DOHH2 (cell line): Measurements from ENCODE around the gene LAMC3.

Source experiments
- H3F3A ChIP-seq: fragments of 200-600 bp; sonication (generic), shearing (Covaris generic); 2 replicates; pipeline ENCODE4 v1.6.0; 2016; ENCODE audit warnings: antibody characterized with exemption, mild to moderate bottlenecking; ENCODE audit not compliant: control insufficient read depth, insufficient read depth
- H3K27ac ChIP-seq: fragments of 200-600 bp; sonication (generic); 2 replicates; pipeline ENCODE4 v1.5.1; 2014; ENCODE audit warnings: low read depth, mild to moderate bottlenecking, low read length, moderate library complexity
- H3K27me3 ChIP-seq: fragments of 200-600 bp; sonication (generic); 2 replicates; pipeline ENCODE4 v1.6.1; 2014; ENCODE audit warnings: mild to moderate bottlenecking, low read length, mixed read lengths; ENCODE audit not compliant: control insufficient read depth
- H3K36me3 ChIP-seq: fragments of 200-600 bp; sonication (generic); 2 replicates; pipeline ENCODE4 v1.6.1; 2014; ENCODE audit warnings: mild to moderate bottlenecking, low read length, moderate library complexity, mixed read lengths; ENCODE audit not compliant: control insufficient read depth
- H3K4me1 ChIP-seq: fragments of 200-600 bp; sonication (generic); 2 replicates; pipeline ENCODE4 v1.6.1; 2014; ENCODE audit warnings: mild to moderate bottlenecking, low read length, mixed read lengths; ENCODE audit not compliant: control insufficient read depth
- H3K4me2 ChIP-seq: fragments of 200-600 bp; sonication (generic); 2 replicates; pipeline ENCODE4 v1.6.0; 2014; ENCODE audit warnings: mild to moderate bottlenecking, low read length, moderate library complexity
- H3K4me3 ChIP-seq: fragments of 200-600 bp; sonication (generic); 2 replicates; pipeline ENCODE4 v1.5.1; 2014; ENCODE audit warnings: mild to moderate bottlenecking, low read length, mixed read lengths
- H3K79me2 ChIP-seq: fragments of 200-600 bp; sonication (generic); 2 replicates; pipeline ENCODE4 v1.6.1; 2014; ENCODE audit warnings: mild to moderate bottlenecking, low read length, mixed read lengths; ENCODE audit not compliant: control insufficient read depth
- H3K9me2 ChIP-seq: fragments of 200-600 bp; sonication (generic); replicated peaks from 2 replicates; pipeline ENCODE4 v1.6.1; 2014; ENCODE audit warnings: mild to moderate bottlenecking, low read length, mixed read lengths; ENCODE audit not compliant: control insufficient read depth
- H3K9me3 ChIP-seq: fragments of 200-600 bp; sonication (generic); 2 replicates; pipeline ENCODE4 v1.6.1; 2014; ENCODE audit warnings: antibody characterized with exemption, low read length, mixed read lengths; ENCODE audit not compliant: control insufficient read depth, insufficient read depth
- H4K20me1 ChIP-seq: fragments of 200-600 bp; sonication (generic); 2 replicates; pipeline ENCODE4 v1.6.0; 2014; ENCODE audit warnings: low read depth, mild to moderate bottlenecking, antibody characterized with exemption, low read length, moderate library complexity; ENCODE audit not compliant: control insufficient read depth, insufficient read depth
- CTCF ChIP-seq: fragments of 200-600 bp; sonication (generic); IDR thresholded peaks from one replicate; pipeline ENCODE4 v1.5.1; 2014; ENCODE audit warnings: antibody characterized with exemption, mild to moderate bottlenecking, low read depth, low read length; ENCODE audit not compliant: poor library complexity, severe bottlenecking
- EZH2phosphoT487 ChIP-seq: fragments of 200-600 bp; sonication (generic); IDR thresholded peaks from 2 replicates; pipeline ENCODE4 v1.6.1; 2017; ENCODE audit warnings: borderline replicate concordance, mild to moderate bottlenecking, antibody characterized with exemption, low read length, moderate library complexity, mixed read lengths

The LAMC3 gene

GRCh38 chr9:131030239-131031004, 21.4 kb downstream of the LAMC3 start:
- H3K4me3 ChIP-seq: no peak overlapping the region
- no peak overlapping the region for H3K4me2 ChIP-seq
- no peaks in the 10 kb centered on the region for H3K27me3 ChIP-seq
- no peak overlapping the region for H3K27ac ChIP-seq
- no peaks in the 10 kb centered on the region for H3K36me3 ChIP-seq
- TF ChIP-seq EZH2phosphoT487 (no peak), CTCF (no peak)
- H3K9me2 ChIP-seq: no peaks in the 10 kb centered on the region
- no peaks in the 10 kb centered on the region for H3K9me3 ChIP-seq
- no peaks in the 10 kb centered on the region for H4K20me1 ChIP-seq
- no peaks in the 10 kb centered on the region for H3K4me1 ChIP-seq
- H3F3A ChIP-seq: no peaks in the 10 kb centered on the region
- H3K79me2 ChIP-seq: no peaks in the 10 kb centered on the region

GRCh38 chr9:131031005-131031641, 22.1 kb downstream of the LAMC3 start:
- Histone ChIP-seq H3K27me3 (no peaks in the 10 kb centered on the region), H3K27ac (no peak overlapping the region), H4K20me1 (no peaks in the 10 kb centered on the region), H3K4me3 (no peak overlapping the region), H3F3A (no peaks in the 10 kb centered on the region), H3K9me3 (no peaks in the 10 kb centered on the region), H3K79me2 (no peaks in the 10 kb centered on the region), H3K4me2 (no peak overlapping the region), H3K4me1 (no peaks in the 10 kb centered on the region), H3K36me3 (no peaks in the 10 kb centered on the region), H3K9me2 (no peaks in the 10 kb centered on the region)
- TF ChIP-seq CTCF (no peak), EZH2phosphoT487 (no peak)

GRCh38 chr9:131031642-131032005, 22.6 kb downstream of the LAMC3 start:
- H3K4me1 ChIP-seq: no peaks in the 10 kb centered on the region
- H3K27me3 ChIP-seq: no peaks in the 10 kb centered on the region
- H3K36me3 ChIP-seq: no peaks in the 10 kb centered on the region
- H3K79me2 ChIP-seq: no peaks in the 10 kb centered on the region
- no peak overlapping the region for H3K4me3 ChIP-seq
- no peaks in the 10 kb centered on the region for H3K9me3 ChIP-seq
- no peak for TF ChIP-seq EZH2phosphoT487
- no peak for TF ChIP-seq CTCF
- no peaks in the 10 kb centered on the region for H3F3A ChIP-seq
- no peaks in the 10 kb centered on the region for H4K20me1 ChIP-seq
- H3K27ac ChIP-seq: no peak overlapping the region
- no peak overlapping the region for H3K4me2 ChIP-seq
- H3K9me2 ChIP-seq: no peaks in the 10 kb centered on the region
